ENCODE data around the gene HTATSF1. TPM values are rescaled to one million over a fixed set of nuclear protein-coding genes. Genes with fewer than 3 reads are reported as not detected.

Gene HTATSF1
- total and polyA plus RNA-seq, 2 donors (not counting 1 experiment from before 2014, with no cell fraction given) = 0.66 to 33.2 TPM

DNA sequence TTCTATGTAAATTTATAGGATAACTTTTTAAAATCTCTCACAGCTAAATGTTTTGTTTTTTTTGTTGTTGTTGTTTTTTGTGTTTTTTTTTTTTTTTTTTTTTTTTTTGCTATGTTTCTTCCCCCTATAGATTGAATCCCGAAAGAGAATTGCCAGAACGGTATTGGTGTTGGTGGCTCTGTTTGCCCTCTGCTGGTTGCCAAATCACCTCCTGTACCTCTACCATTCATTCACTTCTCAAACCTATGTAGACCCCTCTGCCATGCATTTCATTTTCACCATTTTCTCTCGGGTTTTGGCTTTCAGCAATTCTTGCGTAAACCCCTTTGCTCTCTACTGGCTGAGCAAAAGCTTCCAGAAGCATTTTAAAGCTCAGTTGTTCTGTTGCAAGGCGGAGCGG lies 5.6 kb upstream of the HTATSF1 start:
- Histone ChIP-seq H2AFZ (ENCODE audit: low read length) (no peak overlapping the region), H3K4me3 (replicated peaks in 1 of 4; ENCODE audit: control extremely low read depth in 1 of 4, insufficient read depth in 1 of 4, low read depth in 3 of 4, low read length in 4 of 4) (no peak overlapping the region), H3K27me3 (ENCODE audit: control insufficient read depth, insufficient read depth, low read length) (no peaks in the 10 kb centered on the region), H3K27ac (ENCODE audit: insufficient read depth, low read length) (no peak overlapping the region), H3K79me2 (ENCODE audit: control insufficient read depth, insufficient read depth, low read length) (no peaks in the 10 kb centered on the region), H3K36me3 (ENCODE audit: control insufficient read depth, insufficient read depth, low read length) (no peaks in the 10 kb centered on the region), H3K4me1 (ENCODE audit: control insufficient read depth, extremely low read depth, insufficient read depth, low read length) (no peaks in the 10 kb centered on the region), H4K20me1 (ENCODE audit: control insufficient read depth, extremely low read depth, insufficient read depth, low read length) (no peaks in the 10 kb centered on the region), H3K9ac (ENCODE audit: insufficient read depth, low read length) (no peak overlapping the region), H3K9me3 (ENCODE audit: control insufficient read depth, insufficient read depth, low read depth, low read length) (no peaks in the 10 kb centered on the region), H3K4me2 (ENCODE audit: extremely low read depth, insufficient read depth, low read length) (no peak overlapping the region)
- no peak for DNase-seq (ENCODE audit: low read depth in 2 of 2)
- no peak for TF ChIP-seq EZH2 (IDR thresholded peaks at IDR 0.05; ENCODE audit: low read length, missing control alignments)

DNA sequence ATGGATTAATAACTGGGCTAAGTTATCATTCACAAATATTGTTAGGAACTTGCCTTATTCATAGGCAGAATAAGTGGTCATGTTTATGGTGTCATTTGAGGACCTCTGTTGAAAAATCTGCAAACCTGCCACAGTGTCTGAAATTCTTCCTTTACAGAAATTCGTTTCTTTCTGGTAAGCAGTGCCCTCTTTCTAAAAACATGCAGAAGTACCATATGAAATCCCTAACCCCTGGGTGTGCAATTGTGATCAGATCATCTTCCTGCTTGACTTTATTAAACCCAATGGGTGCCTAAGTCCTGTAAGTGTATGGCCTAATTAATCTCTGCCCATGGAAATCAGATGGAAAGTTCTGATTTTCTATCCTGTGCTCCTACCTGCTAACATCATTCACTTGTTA lies 4.4 kb upstream of the HTATSF1 start:
- no peak for DNase-seq (ENCODE audit: low read depth in 2 of 2)
- Histone ChIP-seq H3K27ac (ENCODE audit: insufficient read depth, low read length) (no peak overlapping the region), H4K20me1 (ENCODE audit: control insufficient read depth, extremely low read depth, insufficient read depth, low read length) (no peaks in the 10 kb centered on the region), H3K79me2 (ENCODE audit: control insufficient read depth, insufficient read depth, low read length) (no peaks in the 10 kb centered on the region), H3K9me3 (ENCODE audit: control insufficient read depth, insufficient read depth, low read depth, low read length) (no peaks in the 10 kb centered on the region), H3K27me3 (ENCODE audit: control insufficient read depth, insufficient read depth, low read length) (no peaks in the 10 kb centered on the region), H3K4me2 (ENCODE audit: extremely low read depth, insufficient read depth, low read length) (no peak overlapping the region), H3K9ac (ENCODE audit: insufficient read depth, low read length) (no peak overlapping the region), H3K4me1 (ENCODE audit: control insufficient read depth, extremely low read depth, insufficient read depth, low read length) (no peaks in the 10 kb centered on the region), H3K36me3 (ENCODE audit: control insufficient read depth, insufficient read depth, low read length) (no peaks in the 10 kb centered on the region), H3K4me3 (replicated peaks in 1 of 4; ENCODE audit: control extremely low read depth in 1 of 4, insufficient read depth in 1 of 4, low read depth in 3 of 4, low read length in 4 of 4) (no peak overlapping the region), H2AFZ (ENCODE audit: low read length) (no peak overlapping the region)
- no peak for TF ChIP-seq EZH2 (IDR thresholded peaks at IDR 0.05; ENCODE audit: low read length, missing control alignments)
- TF ChIP-seq, protein P1, sequence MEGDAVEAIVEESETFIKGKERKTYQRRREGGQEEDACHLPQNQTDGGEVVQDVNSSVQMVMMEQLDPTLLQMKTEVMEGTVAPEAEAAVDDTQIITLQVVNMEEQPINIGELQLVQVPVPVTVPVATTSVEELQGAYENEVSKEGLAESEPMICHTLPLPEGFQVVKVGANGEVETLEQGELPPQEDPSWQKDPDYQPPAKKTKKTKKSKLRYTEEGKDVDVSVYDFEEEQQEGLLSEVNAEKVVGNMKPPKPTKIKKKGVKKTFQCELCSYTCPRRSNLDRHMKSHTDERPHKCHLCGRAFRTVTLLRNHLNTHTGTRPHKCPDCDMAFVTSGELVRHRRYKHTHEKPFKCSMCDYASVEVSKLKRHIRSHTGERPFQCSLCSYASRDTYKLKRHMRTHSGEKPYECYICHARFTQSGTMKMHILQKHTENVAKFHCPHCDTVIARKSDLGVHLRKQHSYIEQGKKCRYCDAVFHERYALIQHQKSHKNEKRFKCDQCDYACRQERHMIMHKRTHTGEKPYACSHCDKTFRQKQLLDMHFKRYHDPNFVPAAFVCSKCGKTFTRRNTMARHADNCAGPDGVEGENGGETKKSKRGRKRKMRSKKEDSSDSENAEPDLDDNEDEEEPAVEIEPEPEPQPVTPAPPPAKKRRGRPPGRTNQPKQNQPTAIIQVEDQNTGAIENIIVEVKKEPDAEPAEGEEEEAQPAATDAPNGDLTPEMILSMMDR (conservative IDR thresholded peaks at IDR 0.05 in 1 of 2, IDR thresholded peaks at IDR 0.05 in 1 of 2; ENCODE audit: low read depth in 1 of 2, low read length in 2 of 2) = no peak

DNA sequence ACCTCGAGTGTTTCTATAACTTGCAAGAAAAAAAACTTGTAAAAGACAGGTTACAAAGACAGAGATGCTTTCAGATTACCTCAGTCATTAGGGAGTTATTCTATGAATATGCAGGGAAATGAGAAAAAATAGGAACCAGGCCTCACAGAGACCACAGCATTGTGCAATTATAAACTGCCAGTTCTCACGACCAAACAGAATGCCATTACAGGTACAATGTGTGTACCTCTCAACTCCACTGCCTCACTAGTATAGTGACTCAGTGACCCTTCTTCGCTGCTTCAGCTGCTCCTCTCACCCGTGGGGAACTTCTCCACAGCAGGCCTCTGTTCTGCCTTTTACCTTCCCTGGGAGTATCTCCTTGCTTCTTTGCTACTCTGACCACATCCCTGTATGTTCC lies 2.3 kb upstream of the HTATSF1 start:
- Histone ChIP-seq H3K27ac (ENCODE audit: insufficient read depth, low read length) (no peak overlapping the region), H4K20me1 (ENCODE audit: control insufficient read depth, extremely low read depth, insufficient read depth, low read length) (no peaks in the 10 kb centered on the region), H3K36me3 (ENCODE audit: control insufficient read depth, insufficient read depth, low read length) (no peaks in the 10 kb centered on the region), H3K4me2 (ENCODE audit: extremely low read depth, insufficient read depth, low read length) (no peak overlapping the region), H3K9me3 (ENCODE audit: control insufficient read depth, insufficient read depth, low read depth, low read length) (no peaks in the 10 kb centered on the region), H3K4me3 (replicated peaks in 1 of 4; ENCODE audit: control extremely low read depth in 1 of 4, insufficient read depth in 1 of 4, low read depth in 3 of 4, low read length in 4 of 4) (no peak overlapping the region), H3K9ac (ENCODE audit: insufficient read depth, low read length) (no peak overlapping the region), H3K27me3 (ENCODE audit: control insufficient read depth, insufficient read depth, low read length) (no peaks in the 10 kb centered on the region), H3K79me2 (ENCODE audit: control insufficient read depth, insufficient read depth, low read length) (peaks cover 6% of the 10 kb centered on the region), H3K4me1 (ENCODE audit: control insufficient read depth, extremely low read depth, insufficient read depth, low read length) (no peaks in the 10 kb centered on the region), H2AFZ (ENCODE audit: low read length) (no peak overlapping the region)
- TF ChIP-seq, protein P1 (conservative IDR thresholded peaks at IDR 0.05 in 1 of 2, IDR thresholded peaks at IDR 0.05 in 1 of 2; ENCODE audit: low read depth in 1 of 2, low read length in 2 of 2) = no peak
- no peak for TF ChIP-seq EZH2 (IDR thresholded peaks at IDR 0.05; ENCODE audit: low read length, missing control alignments)
- no peak for DNase-seq (ENCODE audit: low read depth in 2 of 2)

Measured in fibroblast of lung (primary cell).